Common myeloid progenitor, CD34-positive (primary cell): ENCODE measurements around the gene FOXP4.

Experiments used
- CTCF ChIA-PET: fragments of 350-600 bp; sonication (Branson Sonifier 250); formaldehyde crosslinking; loops from one replicate; lab custom pipeline; 2021; ENCODE audit warnings: antibody characterized with exemption; lab: Charles Lee
- POLR2A ChIA-PET: fragments of 350-600 bp; sonication (Branson Sonifier 250); formaldehyde crosslinking; loops from one replicate; lab custom pipeline; 2021; ENCODE audit warnings: antibody characterized with exemption; lab: Charles Lee
- DNase-seq, 3 donors: peaks; one replicate each; pipeline versions ENCODE4 v3.0.0 to v3.0.0-alpha.2; 2013
- H3K27ac ChIP-seq, 2 experiments: 1 replicate in 1 of 2; 2 replicates in 1 of 2; pipeline ENCODE4 v1.7.0; 2013; ENCODE audit warnings: inconsistent platforms in 2 of 2, low read length in 2 of 2, mild to moderate bottlenecking in 2 of 2, low read depth in 1 of 2, moderate library complexity in 1 of 2; ENCODE audit not compliant: severe bottlenecking in 2 of 2, insufficient read depth in 1 of 2, poor library complexity in 1 of 2
- H3K27me3 ChIP-seq, 5 experiments: replicated peaks in 2 of 5; 1 replicate in 3 of 5; 2 replicates in 2 of 5; pipeline versions ENCODE4 v1.6.1 to v1.7.0; 2013; ENCODE audit warnings: low read length in 4 of 5, mild to moderate bottlenecking in 2 of 5, moderate library complexity in 2 of 5, inconsistent platforms in 1 of 5; ENCODE audit not compliant: insufficient read depth in 5 of 5, control insufficient read depth in 4 of 5
- H3K36me3 ChIP-seq, 4 experiments: 1 replicate in 2 of 4; 2 replicates in 2 of 4; pipeline versions ENCODE4 v1.6.1 to v1.7.0; 2013; ENCODE audit warnings: low read length in 3 of 4, control low read depth in 1 of 4, mild to moderate bottlenecking in 1 of 4; ENCODE audit not compliant: control insufficient read depth in 4 of 4, insufficient read depth in 4 of 4
- H3K4me1 ChIP-seq, 4 experiments: 1 replicate in 3 of 4; 2 replicates in 1 of 4; pipeline versions ENCODE4 v1.6.1 to v1.7.1; 2013; ENCODE audit warnings: low read length in 3 of 4, mild to moderate bottlenecking in 3 of 4, control low read depth in 1 of 4, inconsistent platforms in 1 of 4, moderate library complexity in 1 of 4; ENCODE audit not compliant: control insufficient read depth in 4 of 4, insufficient read depth in 4 of 4; ENCODE audit errors: control extremely low read depth in 1 of 4
- H3K4me3 ChIP-seq, 7 experiments: 1 replicate in 4 of 7; 2 replicates in 3 of 7; pipeline versions ENCODE4 v1.5.1 to v1.7.0; 2013; ENCODE audit warnings: mild to moderate bottlenecking in 7 of 7, low read length in 6 of 7, moderate library complexity in 6 of 7, inconsistent platforms in 2 of 7, low read depth in 2 of 7, control low read depth in 1 of 7; ENCODE audit not compliant: insufficient read depth in 4 of 7, control insufficient read depth in 1 of 7; ENCODE audit errors: extremely low read depth in 1 of 7
- H3K9me3 ChIP-seq, 5 experiments: 1 replicate in 4 of 5; 2 replicates in 1 of 5; pipeline versions ENCODE4 v1.6.1 to v1.7.1; 2013; ENCODE audit warnings: low read length in 4 of 5, mild to moderate bottlenecking in 2 of 5, inconsistent platforms in 1 of 5, low read depth in 1 of 5, moderate library complexity in 1 of 5; ENCODE audit not compliant: control insufficient read depth in 4 of 5, insufficient read depth in 2 of 5; ENCODE audit errors: control extremely low read depth in 1 of 5
- WGBS: methylation state at CpG from one replicate; pipeline ENCODE4 v1.1.5; 2013; ENCODE audit not compliant: insufficient coverage; 5-methylcytosine and 5-hydroxymethylcytosine counted together

Gene FOXP4

DNA sequence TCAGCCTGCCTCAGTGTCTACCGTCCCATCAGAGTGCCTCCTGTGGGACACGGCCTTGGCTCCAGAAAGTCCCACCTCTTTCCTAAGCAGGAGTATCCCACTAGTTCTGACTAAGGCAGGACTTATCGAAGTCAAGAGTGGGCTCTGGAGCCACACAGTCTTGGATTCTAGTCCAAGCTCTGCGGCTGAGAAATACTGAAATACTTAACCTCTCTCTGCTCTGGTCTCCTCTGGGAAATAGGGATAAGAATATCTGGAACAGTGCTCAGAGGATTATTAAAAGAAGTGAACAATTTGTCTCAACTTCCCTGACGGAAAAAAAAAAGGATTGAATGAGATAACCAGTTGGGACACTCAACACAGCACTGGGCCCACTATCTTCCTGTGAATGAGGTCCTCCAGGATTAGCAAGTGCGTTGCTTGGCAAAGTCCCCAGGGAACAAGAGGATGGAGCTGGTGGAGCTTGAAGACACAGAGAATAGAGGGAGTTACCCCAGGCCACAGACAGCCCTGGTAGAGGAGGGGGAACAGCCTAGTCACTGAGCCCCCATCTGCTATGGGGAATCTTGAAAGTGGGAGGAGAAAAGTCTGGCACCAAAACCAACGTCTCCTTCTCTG is 34.6 kb upstream of the FOXP4 start:
- ChIA-PET CTCF (interaction anchor here (0.7 to 1.1 kb wide), 3 partner anchors 12 to 91 kb away, joined by 3 to 4 read pairs (median 4); no protein-coding TSS in a partner anchor), POLR2A (no interaction called here)
- Histone ChIP-seq H3K36me3 (no peaks in the 10 kb centered on the region), H3K4me3 (no peak overlapping the region), H3K9me3 (no peaks in the 10 kb centered on the region), H3K4me1 (no peaks in the 10 kb centered on the region), H3K27me3 (peaks cover 0 to 25% (median 8%) of the 10 kb centered on the region in 5 experiments), H3K27ac (no peak overlapping the region)
- 100% methylated on average over 6 of the region's 7 CpGs for WGBS
- no peak for DNase-seq

DNA sequence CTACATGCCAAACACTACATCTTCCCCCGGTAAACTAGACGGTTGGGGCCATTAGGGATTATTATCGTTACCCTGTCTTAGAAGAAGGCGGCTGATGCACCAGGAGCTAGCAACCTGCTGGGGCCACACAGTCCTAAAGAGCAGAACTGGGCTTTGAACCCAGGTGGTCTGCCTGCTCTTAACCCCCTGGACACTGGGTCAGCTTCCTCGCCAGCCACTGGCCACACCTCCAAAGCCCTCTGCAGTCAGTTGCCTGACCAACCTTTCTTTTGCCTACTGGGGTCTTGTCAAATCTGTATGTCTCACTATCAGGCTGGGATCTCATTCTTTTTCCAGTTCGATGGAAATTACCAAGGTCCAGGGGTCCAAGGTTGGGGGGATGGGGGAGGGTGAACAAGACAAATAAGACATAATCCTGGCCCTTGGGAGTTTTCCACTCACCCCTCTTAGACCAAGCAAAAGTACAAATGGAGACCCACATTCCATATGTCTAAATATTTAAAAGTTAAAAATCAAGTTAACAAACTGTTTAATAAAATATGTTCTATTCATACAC is 34.0 kb upstream of the FOXP4 start:
- Histone ChIP-seq H3K9me3 (no peaks in the 10 kb centered on the region), H3K4me3 (no peak overlapping the region), H3K4me1 (no peaks in the 10 kb centered on the region), H3K27ac (no peak overlapping the region), H3K27me3 (peaks cover 0 to 20% (median 8%) of the 10 kb centered on the region in 5 experiments), H3K36me3 (no peaks in the 10 kb centered on the region)
- CTCF ChIA-PET, result interaction anchor here (0.7 to 1.0 kb wide), 2 partner anchors 13 to 15 kb away, joined by 3 to 4 read pairs; no protein-coding TSS in a partner anchor
- DNase-seq, result no peak
- 97% methylated on average over 5 of the region's 6 CpGs for WGBS
- POLR2A ChIA-PET, result no interaction called here

- no peaks in the 10 kb centered on the region for H3K36me3 ChIP-seq
- H3K9me3 ChIP-seq, result no peaks in the 10 kb centered on the region
- H3K27ac ChIP-seq, result no peak overlapping the region
- 100% methylated on average over 4 of the region's 6 CpGs for WGBS
- no peaks in the 10 kb centered on the region for H3K27me3 ChIP-seq
- DNase-seq, result no peak
- ChIA-PET POLR2A (no interaction called here), CTCF (interaction anchor here (1.1 kb wide), 1 partner anchor 62 kb away, joined by 3 read pairs; no protein-coding TSS in a partner anchor)
- no peaks in the 10 kb centered on the region for H3K4me1 ChIP-seq
- no peak overlapping the region for H3K4me3 ChIP-seq
These were observed 30.2 kb upstream of the FOXP4 start for GRCh38 chr6:41515995-41516394.

- no peaks in the 10 kb centered on the region for H3K4me1 ChIP-seq
- H3K27me3 ChIP-seq, result peaks cover 0 to 15% (median 0%) of the 10 kb centered on the region in 5 experiments
- no peak overlapping the region for H3K4me3 ChIP-seq
- no peaks in the 10 kb centered on the region for H3K9me3 ChIP-seq
- no peaks in the 10 kb centered on the region for H3K36me3 ChIP-seq
- no peak overlapping the region for H3K27ac ChIP-seq
- ChIA-PET POLR2A (no interaction called here), CTCF (no interaction called here)
- WGBS, result 100% methylated on average over 6 of the region's 7 CpGs
- no peak for DNase-seq
These were observed 28.1 kb upstream of the FOXP4 start for GRCh38 chr6:41518118-41518517.

DNA sequence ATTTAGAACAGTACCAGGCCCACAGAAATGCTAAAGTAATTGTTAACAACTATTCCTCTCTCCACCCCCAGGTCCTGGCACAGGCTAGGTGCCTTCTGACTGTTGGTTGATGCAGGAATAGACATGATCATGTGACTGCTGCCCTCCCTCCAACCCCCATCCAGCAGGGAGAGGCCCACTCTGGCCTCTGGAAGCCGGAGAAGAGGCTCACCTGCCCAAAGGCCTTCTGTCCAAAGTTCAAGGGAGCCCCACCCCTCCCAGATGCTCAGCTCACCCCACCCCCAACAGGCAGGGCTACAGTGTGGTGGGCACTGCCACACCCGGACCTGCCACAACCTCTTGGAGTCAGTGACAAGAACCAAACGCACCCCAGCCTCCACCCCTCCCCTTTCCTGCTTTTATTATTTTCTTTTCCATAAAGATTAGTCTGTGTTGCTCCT is 26.9 kb upstream of the FOXP4 start:
- Histone ChIP-seq H3K36me3 (no peaks in the 10 kb centered on the region), H3K27me3 (peaks cover 0 to 24% (median 4%) of the 10 kb centered on the region in 5 experiments), H3K4me3 (no peak overlapping the region), H3K9me3 (no peaks in the 10 kb centered on the region), H3K4me1 (no peaks in the 10 kb centered on the region), H3K27ac (no peak overlapping the region)
- no CpG with 5 or more reads among the region's 3 CpGs for WGBS
- ChIA-PET CTCF (no interaction called here), POLR2A (no interaction called here)
- no peak for DNase-seq

DNA sequence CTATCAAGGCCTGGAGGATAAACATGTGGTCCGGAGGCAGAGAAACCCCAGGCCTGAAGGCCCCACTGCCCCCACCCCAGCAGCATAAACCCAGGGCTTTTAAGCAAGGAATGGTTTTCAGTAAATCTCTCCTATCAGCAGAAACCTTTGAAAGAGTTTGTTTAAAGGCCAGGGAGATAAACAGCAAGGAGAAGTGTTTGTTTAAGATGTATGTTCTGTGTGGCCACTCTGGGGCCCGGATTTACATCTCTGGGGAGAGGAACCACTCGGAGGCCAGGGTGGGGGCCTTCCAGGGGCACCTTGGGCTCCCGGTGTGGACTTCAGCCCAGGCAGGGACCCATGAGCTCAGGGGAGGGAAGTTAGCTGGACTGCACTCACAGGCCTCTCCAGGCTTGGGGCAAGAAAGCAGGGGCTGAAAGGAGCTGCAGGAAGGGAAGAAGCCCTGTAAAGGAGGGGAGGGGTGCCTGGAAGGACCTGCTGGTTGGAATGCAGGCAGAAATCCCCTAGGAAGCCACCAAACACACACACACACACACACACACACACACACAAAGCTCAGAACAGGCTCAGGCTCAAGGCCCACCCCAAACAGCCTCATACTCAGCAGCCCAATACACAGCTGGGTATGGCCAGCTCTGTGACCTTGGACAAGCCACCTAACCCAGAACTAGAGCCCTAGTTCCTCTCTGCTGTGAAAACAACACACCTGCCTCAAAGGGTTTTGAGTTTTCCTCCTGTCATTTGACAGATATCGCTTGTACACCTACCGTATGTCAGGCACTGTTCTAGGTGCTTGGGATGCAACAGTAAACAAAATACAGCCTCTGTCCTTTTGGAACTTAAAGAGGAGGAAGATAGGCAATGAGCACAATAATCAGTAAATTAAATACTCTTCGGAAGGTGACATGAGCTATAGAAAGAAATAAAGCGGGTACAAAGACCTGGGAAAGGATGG is 26.2 kb upstream of the FOXP4 start:
- Histone ChIP-seq H3K4me3 (no peak overlapping the region), H3K9me3 (no peaks in the 10 kb centered on the region), H3K4me1 (no peaks in the 10 kb centered on the region), H3K27me3 (peaks cover 0 to 29% (median 4%) of the 10 kb centered on the region in 5 experiments), H3K27ac (no peak overlapping the region), H3K36me3 (no peaks in the 10 kb centered on the region)
- POLR2A ChIA-PET, result interaction anchor here (0.9 kb wide), 1 partner anchor 25 kb away, joined by 3 read pairs; no protein-coding TSS in a partner anchor
- CTCF ChIA-PET, result interaction anchor here (0.9 to 1.3 kb wide), 4 partner anchors 11 to 163 kb away, joined by 3 to 5 read pairs (median 4); no protein-coding TSS in a partner anchor
- DNase-seq, result no peak
- WGBS, result 91% methylated on average over 8 of the region's 8 CpGs
